Measurements from ENCODE around the gene THUMPD3.
A peak's percentile ranks its signal among the peaks of the same experiment; 100 is the strongest.

The THUMPD3 gene, protein sequence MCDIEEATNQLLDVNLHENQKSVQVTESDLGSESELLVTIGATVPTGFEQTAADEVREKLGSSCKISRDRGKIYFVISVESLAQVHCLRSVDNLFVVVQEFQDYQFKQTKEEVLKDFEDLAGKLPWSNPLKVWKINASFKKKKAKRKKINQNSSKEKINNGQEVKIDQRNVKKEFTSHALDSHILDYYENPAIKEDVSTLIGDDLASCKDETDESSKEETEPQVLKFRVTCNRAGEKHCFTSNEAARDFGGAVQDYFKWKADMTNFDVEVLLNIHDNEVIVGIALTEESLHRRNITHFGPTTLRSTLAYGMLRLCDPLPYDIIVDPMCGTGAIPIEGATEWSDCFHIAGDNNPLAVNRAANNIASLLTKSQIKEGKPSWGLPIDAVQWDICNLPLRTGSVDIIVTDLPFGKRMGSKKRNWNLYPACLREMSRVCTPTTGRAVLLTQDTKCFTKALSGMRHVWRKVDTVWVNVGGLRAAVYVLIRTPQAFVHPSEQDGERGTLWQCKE

DNA sequence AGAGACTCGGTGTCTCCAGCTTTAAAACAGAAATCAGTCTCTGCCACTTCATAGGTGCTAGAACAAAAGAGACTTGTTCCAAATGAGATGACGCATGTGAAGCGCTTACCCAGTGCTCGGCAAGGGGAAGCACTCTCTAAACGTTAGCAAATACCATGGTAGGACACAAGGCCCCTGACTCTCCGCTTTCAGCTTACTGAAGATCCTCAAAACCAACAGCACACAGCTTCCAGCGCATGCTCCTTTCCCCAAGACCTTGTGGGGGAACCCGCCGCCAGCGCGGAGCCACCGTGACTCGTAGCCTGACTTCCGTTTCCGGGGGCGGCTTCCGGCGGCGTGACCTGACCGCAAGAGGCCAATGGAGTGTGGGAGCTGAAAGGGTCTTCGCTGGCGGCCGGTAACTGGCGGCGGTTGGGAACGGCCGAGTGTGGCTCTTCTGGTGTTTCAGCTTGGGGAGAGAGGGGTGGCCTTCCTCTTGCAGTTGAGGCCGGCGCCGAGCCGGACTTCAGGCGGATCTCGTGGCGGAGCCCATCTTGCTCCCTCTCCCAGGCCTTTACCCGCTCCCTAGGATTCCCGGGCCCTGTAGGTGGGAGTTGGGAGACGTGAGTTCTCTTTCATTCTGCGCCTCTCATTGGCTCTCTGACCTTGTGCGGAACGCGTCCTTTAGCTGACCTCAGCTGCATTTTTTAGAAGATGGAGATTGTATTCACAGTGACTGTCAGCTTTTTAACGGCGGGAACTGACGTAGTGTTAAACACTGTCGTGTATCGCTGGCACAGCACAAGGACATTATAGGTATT is at the start of gene THUMPD3:
Gene THUMPD3 (plus strand): TSS at position 324 of the 800 bp plus-strand sequence. CDS start 2,015 bp downstream, outside the sequence.
- TF ChIP-seq, protein P1, sequence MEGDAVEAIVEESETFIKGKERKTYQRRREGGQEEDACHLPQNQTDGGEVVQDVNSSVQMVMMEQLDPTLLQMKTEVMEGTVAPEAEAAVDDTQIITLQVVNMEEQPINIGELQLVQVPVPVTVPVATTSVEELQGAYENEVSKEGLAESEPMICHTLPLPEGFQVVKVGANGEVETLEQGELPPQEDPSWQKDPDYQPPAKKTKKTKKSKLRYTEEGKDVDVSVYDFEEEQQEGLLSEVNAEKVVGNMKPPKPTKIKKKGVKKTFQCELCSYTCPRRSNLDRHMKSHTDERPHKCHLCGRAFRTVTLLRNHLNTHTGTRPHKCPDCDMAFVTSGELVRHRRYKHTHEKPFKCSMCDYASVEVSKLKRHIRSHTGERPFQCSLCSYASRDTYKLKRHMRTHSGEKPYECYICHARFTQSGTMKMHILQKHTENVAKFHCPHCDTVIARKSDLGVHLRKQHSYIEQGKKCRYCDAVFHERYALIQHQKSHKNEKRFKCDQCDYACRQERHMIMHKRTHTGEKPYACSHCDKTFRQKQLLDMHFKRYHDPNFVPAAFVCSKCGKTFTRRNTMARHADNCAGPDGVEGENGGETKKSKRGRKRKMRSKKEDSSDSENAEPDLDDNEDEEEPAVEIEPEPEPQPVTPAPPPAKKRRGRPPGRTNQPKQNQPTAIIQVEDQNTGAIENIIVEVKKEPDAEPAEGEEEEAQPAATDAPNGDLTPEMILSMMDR (IDR thresholded peaks at IDR 0.05; ENCODE audit: insufficient read depth, low read depth, low read length, missing control alignments) = peak; percentile 4
- H3K4me3 ChIP-seq (ENCODE audit: low read length) = peak within 1 kb of the TSS; percentile 85
- peak; percentile 88 for DNase-seq (ENCODE audit: low read depth)

DNA sequence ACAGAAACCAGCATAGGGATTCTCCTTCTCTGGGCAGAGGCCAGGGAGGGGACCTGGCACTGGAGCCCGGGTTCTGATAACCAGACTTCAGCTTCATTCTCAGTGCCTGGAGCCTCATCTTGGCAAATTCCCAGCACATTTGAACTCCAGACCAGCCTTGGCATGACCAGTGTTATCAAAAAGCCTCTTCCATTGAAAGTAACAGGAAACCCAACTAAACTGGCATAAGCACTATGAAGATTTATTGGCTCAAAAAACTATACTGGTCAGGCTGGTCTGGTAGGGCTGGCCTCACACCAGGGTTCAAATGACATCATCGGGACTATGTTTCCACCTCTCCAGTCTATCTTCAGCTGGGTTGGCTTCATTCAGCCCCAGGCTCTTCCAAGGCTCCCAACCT is 48.1 kb upstream of the THUMPD3 start:
- no peak overlapping the region for H3K4me3 ChIP-seq (ENCODE audit: low read length)
- peak; percentile 11 for DNase-seq (ENCODE audit: low read depth)
- TF ChIP-seq, protein P1 (IDR thresholded peaks at IDR 0.05; ENCODE audit: insufficient read depth, low read depth, low read length, missing control alignments) = no peak

DNA sequence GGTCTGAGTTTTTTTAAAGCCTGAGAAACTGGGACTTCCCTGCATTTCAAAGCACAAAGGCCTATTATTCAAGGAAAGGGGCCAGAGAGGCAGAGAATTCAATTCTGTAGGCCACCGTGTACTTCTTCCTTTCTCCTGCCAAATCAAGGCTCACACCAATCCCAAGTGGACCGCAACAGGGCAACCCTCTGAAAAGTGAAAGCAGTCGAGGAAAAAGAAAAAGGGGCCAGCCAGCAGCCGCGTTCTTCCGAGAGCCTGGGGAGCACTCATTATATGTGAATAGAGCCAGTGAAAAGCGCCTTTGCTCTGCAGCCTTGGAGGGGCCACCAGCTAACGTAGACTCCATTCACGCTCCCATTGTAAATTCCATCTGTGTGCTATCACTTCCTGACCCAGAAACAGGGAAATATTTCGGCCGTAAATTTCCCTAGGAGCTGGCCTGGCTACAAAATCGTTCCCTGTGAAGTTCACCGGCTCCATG is 45.9 kb upstream of the THUMPD3 start:
- DNase-seq (ENCODE audit: low read depth) = peak; percentile 38
- H3K4me3 ChIP-seq (ENCODE audit: low read length) = peak overlapping the region; percentile 4
- TF ChIP-seq, protein P1 (IDR thresholded peaks at IDR 0.05; ENCODE audit: insufficient read depth, low read depth, low read length, missing control alignments) = no peak

DNA sequence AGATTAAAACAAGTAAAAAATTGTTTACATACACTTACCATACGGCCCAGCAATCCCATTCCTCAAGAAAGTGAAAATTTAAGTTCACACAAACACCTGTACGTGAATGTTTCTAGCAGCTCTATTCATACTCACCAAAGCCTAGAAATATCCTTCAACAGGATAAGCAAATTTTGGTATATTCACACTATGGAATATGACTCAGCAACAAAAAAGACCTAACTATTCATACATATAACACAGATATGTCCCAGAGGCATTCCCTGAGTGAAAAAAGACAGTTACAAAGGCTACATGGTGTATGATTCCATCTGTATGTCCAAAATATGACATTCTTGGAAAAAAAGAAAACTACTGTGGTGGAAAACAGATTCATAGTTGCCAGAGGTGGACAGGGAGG is 40.1 kb upstream of the THUMPD3 start:
- no peak overlapping the region for H3K4me3 ChIP-seq (ENCODE audit: low read length)
- DNase-seq (ENCODE audit: low read depth) = no peak
- TF ChIP-seq, protein P1 (IDR thresholded peaks at IDR 0.05; ENCODE audit: insufficient read depth, low read depth, low read length, missing control alignments) = no peak

DNA sequence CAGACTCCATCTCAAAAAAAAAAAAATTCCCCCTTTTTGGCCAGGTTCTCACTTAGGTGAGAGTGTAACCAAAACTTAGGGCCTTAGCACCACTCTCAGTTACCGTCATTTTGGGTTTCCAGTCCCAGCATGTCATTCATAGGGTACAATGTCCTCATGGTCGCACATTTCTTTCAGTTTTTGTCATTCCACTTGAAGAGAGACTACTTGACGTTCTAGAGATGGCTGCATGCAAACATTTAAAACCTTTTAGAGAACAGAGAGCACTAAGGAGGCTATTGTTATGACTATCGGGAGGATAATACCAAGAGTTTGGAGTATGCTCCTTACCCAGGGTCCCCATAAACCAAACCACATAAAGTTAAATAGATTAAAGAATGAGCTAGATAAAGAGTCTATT is 37.9 kb upstream of the THUMPD3 start:
- DNase-seq (ENCODE audit: low read depth) = no peak
- no peak overlapping the region for H3K4me3 ChIP-seq (ENCODE audit: low read length)
- TF ChIP-seq, protein P1 (IDR thresholded peaks at IDR 0.05; ENCODE audit: insufficient read depth, low read depth, low read length, missing control alignments) = no peak

DNA sequence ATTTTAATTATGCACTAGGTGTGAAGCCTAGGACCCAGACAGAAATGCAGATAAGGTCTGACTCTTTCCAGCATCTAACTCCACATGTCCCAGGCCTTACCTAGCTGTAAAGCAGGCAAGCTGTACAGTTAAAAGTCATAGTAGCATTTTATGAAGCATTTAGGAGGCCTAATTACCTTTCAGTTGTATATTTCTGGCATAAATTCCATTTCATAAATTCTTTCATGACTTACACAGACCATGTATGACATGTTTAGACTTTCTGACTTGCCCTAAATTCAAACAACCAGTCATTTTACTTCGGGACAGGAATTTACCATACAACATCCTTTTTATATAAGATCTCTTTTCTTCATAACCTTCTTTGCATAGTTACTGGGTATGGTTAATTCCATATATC is 35.3 kb upstream of the THUMPD3 start:
- TF ChIP-seq, protein P1 (IDR thresholded peaks at IDR 0.05; ENCODE audit: insufficient read depth, low read depth, low read length, missing control alignments) = no peak
- no peak overlapping the region for H3K4me3 ChIP-seq (ENCODE audit: low read length)
- no peak for DNase-seq (ENCODE audit: low read depth)
